ENCODE results near the gene STAT2. TPM values are rescaled to one million over a fixed set of nuclear protein-coding genes. Genes with fewer than 3 reads are reported as not detected.
A peak's percentile ranks its signal among the peaks of the same experiment; 100 is the strongest.

STAT2 gene
- total and polyA plus RNA-seq, 9 of the 15 experiments (the other 6 are each of a cell fraction or from before 2014, with no cell fraction given): 15.5 to 46.9 (median 40.1) TPM

DNA sequence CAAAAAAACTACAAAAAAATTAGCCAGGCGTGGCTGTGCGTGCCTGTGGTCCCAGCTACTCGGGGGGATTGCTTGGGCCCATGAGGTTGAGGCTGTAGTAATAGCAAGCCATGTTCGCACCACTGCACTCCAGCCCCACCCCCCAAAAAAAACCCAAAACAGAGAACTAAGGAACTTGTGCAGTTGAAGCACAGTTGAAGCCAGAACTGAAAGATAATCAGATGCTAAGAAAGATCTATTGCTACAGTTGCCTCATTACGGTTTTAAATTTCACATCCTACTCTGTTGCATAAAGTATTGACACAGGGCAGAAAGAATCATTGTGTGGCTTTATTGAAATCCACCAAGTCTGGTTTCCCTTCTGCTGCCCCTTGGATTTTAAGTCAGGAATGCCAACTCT, 63.6 kb downstream of the STAT2 start:
- peaks cover 13 to 31% of the 10 kb centered on the region in 2 experiments; a peak in 4 of 5 replicates for H3K4me1 ChIP-seq (replicated peaks in 1 of 2; ENCODE audit: control insufficient read depth in 2 of 2, insufficient read depth in 2 of 2, low read length in 2 of 2)
- H3K4me2 ChIP-seq (ENCODE audit: insufficient read depth, low read length): peak overlapping the region; percentile 10; the same call in 1 of the 2 replicates
- no TSS peak for BruUV-seq (replicated peaks)
- WGBS (ENCODE audit: insufficient coverage, low coverage, missing lambda C conversion rate): 84% methylated on average over 5 of the region's 5 CpGs
- no peak for DNase-seq (ENCODE audit: extremely low read depth in 1 of 4, low spot score in 3 of 4)
- in situ Hi-C loops (cut with MboI): no loop called here
- H3K27ac ChIP-seq (ENCODE audit: extremely low read depth, low read depth, low read length): peak overlapping the region; percentile 11; the same call in 1 of the 3 replicates
- peaks cover 68% of the 10 kb centered on the region for H3K36me3 ChIP-seq (ENCODE audit: control insufficient read depth, insufficient read depth, low read length)
- no peak overlapping the region for H2AFZ ChIP-seq (ENCODE audit: low read depth, low read length)
- no peaks in the 10 kb centered on the region for H3K9me1 ChIP-seq (ENCODE audit: control insufficient read depth, insufficient read depth, low read length)
- peaks cover 5% of the 10 kb centered on the region; the same call in 1 of the 2 replicates for H4K20me1 ChIP-seq (replicated peaks; ENCODE audit: control insufficient read depth, insufficient read depth, low read length)
- no peak for ATAC-seq
- no peak overlapping the region for H3K9ac ChIP-seq (ENCODE audit: insufficient read depth in 1 of 2, low read depth in 2 of 2, low read length in 2 of 2)
- CTCF ChIA-PET (ENCODE audit: low intra/inter-chr PET ratio): interaction anchor here (0.6 kb wide), 1 partner anchor 181 kb away, joined by 3 read pairs; no protein-coding TSS in a partner anchor
- no peaks in the 10 kb centered on the region for H3K27me3 ChIP-seq (ENCODE audit: control insufficient read depth in 2 of 2, insufficient read depth in 2 of 2, low read length in 2 of 2)
- peaks cover 86% of the 10 kb centered on the region for H3K79me2 ChIP-seq (ENCODE audit: control insufficient read depth, insufficient read depth, low read length)
- H3K4me3 ChIP-seq: no peak overlapping the region
- 0 out of 2 replicates have a peak, but pooled peaks have one; percentile 25 for TF ChIP-seq CEBPB (tag; IDR thresholded peaks at IDR 0.05)
- TF ChIP-seq, protein P1, sequence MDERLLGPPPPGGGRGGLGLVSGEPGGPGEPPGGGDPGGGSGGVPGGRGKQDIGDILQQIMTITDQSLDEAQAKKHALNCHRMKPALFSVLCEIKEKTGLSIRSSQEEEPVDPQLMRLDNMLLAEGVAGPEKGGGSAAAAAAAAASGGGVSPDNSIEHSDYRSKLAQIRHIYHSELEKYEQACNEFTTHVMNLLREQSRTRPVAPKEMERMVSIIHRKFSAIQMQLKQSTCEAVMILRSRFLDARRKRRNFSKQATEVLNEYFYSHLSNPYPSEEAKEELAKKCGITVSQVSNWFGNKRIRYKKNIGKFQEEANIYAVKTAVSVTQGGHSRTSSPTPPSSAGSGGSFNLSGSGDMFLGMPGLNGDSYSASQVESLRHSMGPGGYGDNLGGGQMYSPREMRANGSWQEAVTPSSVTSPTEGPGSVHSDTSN (CRISPR knock-in tag; IDR thresholded peaks at IDR 0.05; ENCODE audit: low read depth): no peak
- TF ChIP-seq, protein P1 (tag; conservative IDR thresholded peaks at IDR 0.05; ENCODE audit: low read depth): no peak
- TF ChIP-seq SMARCE1 (IDR thresholded peaks at IDR 0.05): no peak
- TF ChIP-seq, protein P2, sequence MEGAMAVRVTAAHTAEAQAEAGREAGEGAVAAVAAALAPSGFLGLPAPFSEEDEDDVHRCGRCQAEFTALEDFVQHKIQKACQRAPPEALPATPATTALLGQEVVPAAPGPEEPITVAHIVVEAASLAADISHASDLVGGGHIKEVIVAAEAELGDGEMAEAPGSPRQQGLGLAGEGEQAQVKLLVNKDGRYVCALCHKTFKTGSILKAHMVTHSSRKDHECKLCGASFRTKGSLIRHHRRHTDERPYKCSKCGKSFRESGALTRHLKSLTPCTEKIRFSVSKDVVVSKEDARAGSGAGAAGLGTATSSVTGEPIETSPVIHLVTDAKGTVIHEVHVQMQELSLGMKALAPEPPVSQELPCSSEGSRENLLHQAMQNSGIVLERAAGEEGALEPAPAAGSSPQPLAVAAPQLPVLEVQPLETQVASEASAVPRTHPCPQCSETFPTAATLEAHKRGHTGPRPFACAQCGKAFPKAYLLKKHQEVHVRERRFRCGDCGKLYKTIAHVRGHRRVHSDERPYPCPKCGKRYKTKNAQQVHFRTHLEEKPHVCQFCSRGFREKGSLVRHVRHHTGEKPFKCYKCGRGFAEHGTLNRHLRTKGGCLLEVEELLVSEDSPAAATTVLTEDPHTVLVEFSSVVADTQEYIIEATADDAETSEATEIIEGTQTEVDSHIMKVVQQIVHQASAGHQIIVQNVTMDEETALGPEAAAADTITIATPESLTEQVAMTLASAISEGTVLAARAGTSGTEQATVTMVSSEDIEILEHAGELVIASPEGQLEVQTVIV (CRISPR knock-in tag; IDR thresholded peaks at IDR 0.05; ENCODE audit: borderline replicate concordance): no peak
- H3K9me3 ChIP-seq (replicated peaks; ENCODE audit: control insufficient read depth, insufficient read depth, low read depth, low read length): no peaks in the 10 kb centered on the region
- POLR2A ChIA-PET: interaction anchor here (0.7 kb wide), 1 partner anchor 543 kb away, joined by 3 read pairs; no protein-coding TSS in a partner anchor
- no peak for FAIRE-seq
- intact Hi-C loops (cut with micrococcal nuclease): no loop called here

All from K562 (cell line).